Measurements from ENCODE around the gene ZMIZ1.

GRCh38 chr10:79058899-79059841, 9.6 kb upstream of the ZMIZ1 start:
- TF ChIP-seq ZBTB7A (tag by site-specific recombination; IDR thresholded peaks at IDR 0.05; ENCODE audit: low read depth) (no peak), ZNF768 (tag by site-specific recombination; IDR thresholded peaks at IDR 0.05) (no peak), MYNN (tag by site-specific recombination; IDR thresholded peaks at IDR 0.05; ENCODE audit: borderline replicate concordance) (no peak)

All from HEK293 (cell line).